ENCODE data around the gene C18orf63. TPM values are rescaled to one million over a fixed set of nuclear protein-coding genes. Genes with fewer than 3 reads are reported as not detected.

C18orf63 gene
- total RNA-seq, 2 experiments from 2014 or later = not detected

- peak overlapping the region; percentile 6 for H3K4me3 Mint-ChIP-seq
- DNase-seq = no peak
- peaks cover 42% of the 10 kb centered on the region for H3K4me1 Mint-ChIP-seq (ENCODE audit: low read depth)
Observed at GRCh38 chr18:74368901-74369705, 53.5 kb downstream of the C18orf63 start.

GRCh38 chr18:74370115-74370514 lies 54.5 kb downstream of the C18orf63 start:
- H3K36me3 Mint-ChIP-seq (ENCODE audit: low read depth) = no peaks in the 10 kb centered on the region
- H3K27me3 Mint-ChIP-seq (ENCODE audit: low read depth) = no peaks in the 10 kb centered on the region
- H3K9me3 Mint-ChIP-seq = no peaks in the 10 kb centered on the region
- no peak for DNase-seq
- intact Hi-C loops (cut with micrococcal nuclease) = loop anchor here (2.0 to 10.0 kb wide), 5 partner anchors 13 to 845 kb away; partner anchors contain the start of genes CNDP2, TSHZ1 and ZNF407
- peaks cover 46% of the 10 kb centered on the region for H3K4me1 Mint-ChIP-seq (ENCODE audit: low read depth)
- no peak overlapping the region for H3K4me3 Mint-ChIP-seq
- CTCF ChIA-PET = interaction anchor here (2.5 kb wide), 1 partner anchor 123 kb away, joined by 8 read pairs; no protein-coding TSS in a partner anchor
- H3K27ac Mint-ChIP-seq = no peak overlapping the region

More at GRCh38 chr18:74368901-74369705, 53.5 kb downstream of the C18orf63 start:
- Mint-ChIP-seq H3K9me3 (no peaks in the 10 kb centered on the region), H3K36me3 (ENCODE audit: low read depth) (no peaks in the 10 kb centered on the region), H3K27ac (no peak overlapping the region), H3K27me3 (ENCODE audit: low read depth) (no peaks in the 10 kb centered on the region)
- CTCF ChIA-PET = interaction anchor here (1.1 to 2.5 kb wide), 2 partner anchors 16 to 124 kb away, joined by 3 to 8 read pairs; no protein-coding TSS in a partner anchor
- intact Hi-C loops (cut with micrococcal nuclease) = no loop called here

- no peak overlapping the region for H3K4me3 Mint-ChIP-seq
Observed at GRCh38 chr18:74373428-74373827, 57.8 kb downstream of the C18orf63 start.

GRCh38 chr18:74375999-74376398 lies 60.4 kb downstream of the C18orf63 start:
- CTCF ChIA-PET = interaction anchor here (0.6 kb wide), 1 partner anchor 179 kb away, joined by 4 read pairs; no protein-coding TSS in a partner anchor
- H3K4me3 Mint-ChIP-seq = no peak overlapping the region
- peaks cover 62% of the 10 kb centered on the region for H3K4me1 Mint-ChIP-seq (ENCODE audit: low read depth)
- H3K9me3 Mint-ChIP-seq = peaks cover 2% of the 10 kb centered on the region
- no peaks in the 10 kb centered on the region for H3K36me3 Mint-ChIP-seq (ENCODE audit: low read depth)
- H3K27me3 Mint-ChIP-seq (ENCODE audit: low read depth) = no peaks in the 10 kb centered on the region
- no peak for DNase-seq
- H3K27ac Mint-ChIP-seq = no peak overlapping the region
- intact Hi-C loops (cut with micrococcal nuclease) = loop anchor here (2.0 to 10.0 kb wide), 2 partner anchors 15 to 839 kb away; partner anchors contain the start of gene TSHZ1

More at GRCh38 chr18:74373428-74373827, 57.8 kb downstream of the C18orf63 start:
- CTCF ChIA-PET = interaction anchor here (0.7 to 2.0 kb wide), 7 partner anchors 16 to 333 kb away, joined by 3 to 12 read pairs (median 3); no protein-coding TSS in a partner anchor
- no peak overlapping the region for H3K27ac Mint-ChIP-seq
- no peaks in the 10 kb centered on the region for H3K36me3 Mint-ChIP-seq (ENCODE audit: low read depth)
- peak; percentile 44 for DNase-seq
- intact Hi-C loops (cut with micrococcal nuclease) = loop anchor here (5.0 to 10.0 kb wide), 4 partner anchors 34 to 841 kb away; partner anchors contain the start of genes CNDP2, TSHZ1 and ZNF407
- H3K27me3 Mint-ChIP-seq (ENCODE audit: low read depth) = no peaks in the 10 kb centered on the region
- H3K9me3 Mint-ChIP-seq = no peaks in the 10 kb centered on the region
- H3K4me1 Mint-ChIP-seq (ENCODE audit: low read depth) = peaks cover 71% of the 10 kb centered on the region

- Mint-ChIP-seq H3K36me3 (ENCODE audit: low read depth) (no peaks in the 10 kb centered on the region), H3K27ac (no peak overlapping the region), H3K4me1 (ENCODE audit: low read depth) (peaks cover 57% of the 10 kb centered on the region), H3K4me3 (no peak overlapping the region), H3K9me3 (peaks cover 2% of the 10 kb centered on the region), H3K27me3 (ENCODE audit: low read depth) (no peaks in the 10 kb centered on the region)
- no peak for DNase-seq
- intact Hi-C loops (cut with micrococcal nuclease) = loop anchor here (2.0 to 10.0 kb wide), 2 partner anchors 14 to 838 kb away; partner anchors contain the start of gene TSHZ1
- CTCF ChIA-PET = interaction anchor here (0.6 kb wide), 1 partner anchor 179 kb away, joined by 4 read pairs; no protein-coding TSS in a partner anchor
Observed at GRCh38 chr18:74376523-74376922, 60.9 kb downstream of the C18orf63 start.

- no peaks in the 10 kb centered on the region for H3K27me3 Mint-ChIP-seq (ENCODE audit: low read depth)
- intact Hi-C loops (cut with micrococcal nuclease) = loop anchor here (2.0 to 10.0 kb wide), 2 partner anchors 13 to 837 kb away; partner anchors contain the start of gene TSHZ1
- CTCF ChIA-PET = interaction anchor here (0.9 to 1.8 kb wide), 5 partner anchors 19 to 115 kb away, joined by 3 to 11 read pairs (median 3); no protein-coding TSS in a partner anchor
- no peaks in the 10 kb centered on the region for H3K36me3 Mint-ChIP-seq (ENCODE audit: low read depth)
- DNase-seq = no peak
- peak overlapping the region; percentile 3 for H3K27ac Mint-ChIP-seq
- H3K4me1 Mint-ChIP-seq (ENCODE audit: low read depth) = peaks cover 49% of the 10 kb centered on the region
- H3K9me3 Mint-ChIP-seq = peaks cover 2% of the 10 kb centered on the region
- H3K4me3 Mint-ChIP-seq = peak overlapping the region; percentile 0
Observed at GRCh38 chr18:74377776-74378175, 62.1 kb downstream of the C18orf63 start.

GRCh38 chr18:74378179-74378682 lies 62.6 kb downstream of the C18orf63 start:
- Mint-ChIP-seq H3K4me3 (peak overlapping the region; percentile 0), H3K4me1 (ENCODE audit: low read depth) (peaks cover 49% of the 10 kb centered on the region), H3K36me3 (ENCODE audit: low read depth) (no peaks in the 10 kb centered on the region), H3K9me3 (peaks cover 2% of the 10 kb centered on the region), H3K27me3 (ENCODE audit: low read depth) (no peaks in the 10 kb centered on the region), H3K27ac (peak overlapping the region; percentile 3)
- peak; percentile 50 for DNase-seq
- intact Hi-C loops (cut with micrococcal nuclease) = loop anchor here (10.0 kb wide), 1 partner anchor 837 kb away; the partner anchor contains the start of gene TSHZ1
- CTCF ChIA-PET = interaction anchor here (0.9 to 1.8 kb wide), 6 partner anchors 20 to 115 kb away, joined by 3 to 11 read pairs (median 4); no protein-coding TSS in a partner anchor

GRCh38 chr18:74380916-74381315 lies 65.3 kb downstream of the C18orf63 start:
- CTCF ChIA-PET = no interaction called here
- intact Hi-C loops (cut with micrococcal nuclease) = no loop called here
- peaks cover 31% of the 10 kb centered on the region for H3K4me1 Mint-ChIP-seq (ENCODE audit: low read depth)
- no peak overlapping the region for H3K27ac Mint-ChIP-seq
- H3K36me3 Mint-ChIP-seq (ENCODE audit: low read depth) = no peaks in the 10 kb centered on the region
- DNase-seq = no peak
- H3K4me3 Mint-ChIP-seq = no peak overlapping the region
- H3K9me3 Mint-ChIP-seq = peaks cover 2% of the 10 kb centered on the region
- no peaks in the 10 kb centered on the region for H3K27me3 Mint-ChIP-seq (ENCODE audit: low read depth)

- no peak for DNase-seq
- Mint-ChIP-seq H3K36me3 (ENCODE audit: low read depth) (no peaks in the 10 kb centered on the region), H3K9me3 (peaks cover 2% of the 10 kb centered on the region), H3K4me3 (no peak overlapping the region), H3K4me1 (ENCODE audit: low read depth) (peaks cover 25% of the 10 kb centered on the region), H3K27ac (no peak overlapping the region), H3K27me3 (ENCODE audit: low read depth) (no peaks in the 10 kb centered on the region)
- CTCF ChIA-PET = no interaction called here
- intact Hi-C loops (cut with micrococcal nuclease) = no loop called here
Observed at GRCh38 chr18:74381621-74382295, 66.1 kb downstream of the C18orf63 start.

- H3K27me3 Mint-ChIP-seq (ENCODE audit: low read depth) = no peaks in the 10 kb centered on the region
- CTCF ChIA-PET = no interaction called here
- peaks cover 2% of the 10 kb centered on the region for H3K9me3 Mint-ChIP-seq
- intact Hi-C loops (cut with micrococcal nuclease) = no loop called here
- no peak for DNase-seq
- no peak overlapping the region for H3K27ac Mint-ChIP-seq
- H3K36me3 Mint-ChIP-seq (ENCODE audit: low read depth) = no peaks in the 10 kb centered on the region
- H3K4me1 Mint-ChIP-seq (ENCODE audit: low read depth) = peaks cover 22% of the 10 kb centered on the region
- no peak overlapping the region for H3K4me3 Mint-ChIP-seq
Observed at GRCh38 chr18:74382481-74383017, 66.9 kb downstream of the C18orf63 start.

GRCh38 chr18:74387383-74387782 lies 71.7 kb downstream of the C18orf63 start:
- Mint-ChIP-seq H3K9me3 (no peaks in the 10 kb centered on the region), H3K4me1 (ENCODE audit: low read depth) (peaks cover 30% of the 10 kb centered on the region), H3K36me3 (ENCODE audit: low read depth) (no peaks in the 10 kb centered on the region), H3K27me3 (ENCODE audit: low read depth) (no peaks in the 10 kb centered on the region), H3K27ac (no peak overlapping the region), H3K4me3 (no peak overlapping the region)
- CTCF ChIA-PET = no interaction called here
- no peak for DNase-seq
- intact Hi-C loops (cut with micrococcal nuclease) = loop anchor here (2.0 kb wide), 1 partner anchor 19 kb away; no protein-coding TSS in a partner anchor

All from activated naive CD4-positive, alpha-beta T cell treated with anti-CD3 and anti-CD28 coated beads for 36 hours (primary cell).